GM20431 (cell line): Measurements from ENCODE around the gene SLC5A2.
"Not testable (repeated sequence)": the region's sequence is repeated elsewhere in the genome, so short reads cannot be mapped to it uniquely, and the experiment has no call there.

Experiments
- in situ Hi-C: fragments of 300-500 bp; cut with MseI, MboI; formaldehyde crosslinking; loops from one replicate; pipeline ENCODE4 v1.15.0; 2020; ENCODE audit warnings: low sequenced_read_pairs; ENCODE audit not compliant: unreplicated experiment

Gene SLC5A2

GRCh38 chr16:31521368-31521767 lies 38.4 kb downstream of the SLC5A2 start:
- in situ Hi-C loops, result no loop called here

- in situ Hi-C loops, result no loop called here
Observed at GRCh38 chr16:31522071-31522470, 39.1 kb downstream of the SLC5A2 start.

GRCh38 chr16:31523768-31524167 lies 40.8 kb downstream of the SLC5A2 start:
- in situ Hi-C loops, result not testable (repeated sequence)

- in situ Hi-C loops, result no loop called here
Observed at GRCh38 chr16:31525113-31525512, 42.2 kb downstream of the SLC5A2 start.

- in situ Hi-C loops, result no loop called here
Observed at GRCh38 chr16:31527734-31528274, 44.9 kb downstream of the SLC5A2 start, which contains the start of gene AHSP. AHSP (plus strand) TSS chr16:31527900; CDS start chr16:31528140, 240 bp downstream.

GRCh38 chr16:31528523-31529107 lies 45.7 kb downstream of the SLC5A2 start:
- in situ Hi-C loops, result no loop called here

GRCh38 chr16:31529108-31529936 lies 46.4 kb downstream of the SLC5A2 start:
- in situ Hi-C loops, result no loop called here

- in situ Hi-C loops, result no loop called here
Observed at GRCh38 chr16:31529937-31530312, 47.0 kb downstream of the SLC5A2 start.

GRCh38 chr16:31530405-31530804 lies 47.5 kb downstream of the SLC5A2 start:
- in situ Hi-C loops, result no loop called here

- in situ Hi-C loops, result no loop called here
Observed at GRCh38 chr16:31531096-31531495, 48.2 kb downstream of the SLC5A2 start.

GRCh38 chr16:31532120-31532519 lies 49.2 kb downstream of the SLC5A2 start:
- in situ Hi-C loops, result no loop called here

GRCh38 chr16:31532896-31533295 lies 50.0 kb downstream of the SLC5A2 start:
- in situ Hi-C loops, result no loop called here

- in situ Hi-C loops, result no loop called here
Observed at GRCh38 chr16:31535737-31536136, 52.8 kb downstream of the SLC5A2 start.

- in situ Hi-C loops, result no loop called here
Observed at GRCh38 chr16:31536804-31537361, 54.0 kb downstream of the SLC5A2 start.

GRCh38 chr16:31537362-31538242 lies 54.7 kb downstream of the SLC5A2 start:
- in situ Hi-C loops, result no loop called here

- in situ Hi-C loops, result not testable (repeated sequence)
Observed at GRCh38 chr16:31538243-31538598, 55.3 kb downstream of the SLC5A2 start.

- in situ Hi-C loops, result not testable (repeated sequence)
Observed at GRCh38 chr16:31539762-31540161, 56.8 kb downstream of the SLC5A2 start.
